Measurements from ENCODE around the gene CYP3A7. TPM values are rescaled to one million over a fixed set of nuclear protein-coding genes. Genes with fewer than 3 reads are reported as not detected.
"Not testable (repeated sequence)": the region's sequence is repeated elsewhere in the genome, so short reads cannot be mapped to it uniquely, and the experiment has no call there.

CYP3A7 gene
- polyA plus RNA-seq, 3 donors = not detected

DNA sequence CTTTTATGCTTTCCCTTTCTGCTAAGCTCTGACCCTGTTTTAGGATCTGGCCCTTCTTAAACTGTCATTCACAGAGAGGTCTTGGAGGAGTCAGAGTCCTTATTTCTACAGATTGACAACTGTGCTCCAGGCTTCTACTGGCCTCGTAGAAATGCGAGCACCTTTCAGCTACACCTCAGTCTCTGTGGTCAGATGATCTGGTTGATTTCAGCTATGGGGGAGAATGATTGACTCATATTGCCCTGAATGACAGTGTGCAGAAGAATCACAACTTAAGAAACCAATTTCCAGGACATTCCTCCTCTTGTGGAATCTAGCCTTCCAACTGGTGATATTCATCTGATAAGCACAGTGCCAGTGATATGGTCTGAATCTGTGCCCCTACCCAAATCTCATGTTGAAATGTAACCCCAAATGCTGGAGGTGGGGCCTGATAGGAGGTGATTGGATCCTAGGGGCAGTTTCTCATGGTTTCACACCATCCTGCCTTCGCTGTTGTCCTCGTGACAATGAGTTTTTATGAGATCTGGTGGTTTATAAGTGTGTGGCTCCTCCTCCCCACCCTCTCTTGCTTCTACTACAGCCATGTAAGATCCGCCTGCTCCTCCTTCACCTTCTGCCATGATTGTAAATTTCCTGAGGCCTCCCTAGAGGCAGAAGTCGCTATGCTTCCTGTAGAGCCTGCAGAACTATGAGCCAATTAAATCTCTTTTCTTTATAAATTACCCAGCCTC lies 14.0 kb upstream of the CYP3A7 start:
- peaks cover 14 to 34% (median 30%) of the 10 kb centered on the region in 3 donors for H3K27me3 Mint-ChIP-seq (ENCODE audit: low read depth in 3 of 3)
- TF ChIP-seq, protein P1, sequence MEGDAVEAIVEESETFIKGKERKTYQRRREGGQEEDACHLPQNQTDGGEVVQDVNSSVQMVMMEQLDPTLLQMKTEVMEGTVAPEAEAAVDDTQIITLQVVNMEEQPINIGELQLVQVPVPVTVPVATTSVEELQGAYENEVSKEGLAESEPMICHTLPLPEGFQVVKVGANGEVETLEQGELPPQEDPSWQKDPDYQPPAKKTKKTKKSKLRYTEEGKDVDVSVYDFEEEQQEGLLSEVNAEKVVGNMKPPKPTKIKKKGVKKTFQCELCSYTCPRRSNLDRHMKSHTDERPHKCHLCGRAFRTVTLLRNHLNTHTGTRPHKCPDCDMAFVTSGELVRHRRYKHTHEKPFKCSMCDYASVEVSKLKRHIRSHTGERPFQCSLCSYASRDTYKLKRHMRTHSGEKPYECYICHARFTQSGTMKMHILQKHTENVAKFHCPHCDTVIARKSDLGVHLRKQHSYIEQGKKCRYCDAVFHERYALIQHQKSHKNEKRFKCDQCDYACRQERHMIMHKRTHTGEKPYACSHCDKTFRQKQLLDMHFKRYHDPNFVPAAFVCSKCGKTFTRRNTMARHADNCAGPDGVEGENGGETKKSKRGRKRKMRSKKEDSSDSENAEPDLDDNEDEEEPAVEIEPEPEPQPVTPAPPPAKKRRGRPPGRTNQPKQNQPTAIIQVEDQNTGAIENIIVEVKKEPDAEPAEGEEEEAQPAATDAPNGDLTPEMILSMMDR (IDR thresholded peaks at IDR 0.05) = no peak

DNA sequence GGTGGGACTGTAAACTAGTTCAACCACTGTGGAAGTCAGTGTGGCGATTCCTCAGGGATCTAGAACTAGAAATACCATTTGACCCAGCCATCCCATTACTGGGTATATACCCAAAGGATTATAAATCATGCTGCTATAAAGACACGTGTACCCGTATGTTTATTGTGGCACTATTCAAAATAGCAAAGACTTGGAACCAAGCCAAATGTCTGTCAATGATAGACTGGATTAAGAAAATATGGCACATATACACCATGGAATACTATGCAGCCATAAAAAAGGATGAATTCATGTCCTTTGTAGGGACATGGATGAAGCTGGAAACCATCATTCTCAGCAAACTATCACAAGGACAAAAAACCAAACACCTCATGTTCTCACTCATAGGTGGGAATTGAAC lies 11.9 kb upstream of the CYP3A7 start:
- H3K4me3 ChIP-seq (replicated peaks in 1 of 3; ENCODE audit: low read depth in 2 of 3, low read length in 3 of 3); H3K4me1 Mint-ChIP-seq; intact Hi-C loops (cut with micrococcal nuclease); H3K36me3 ChIP-seq (replicated peaks in 1 of 2; ENCODE audit: control insufficient read depth in 1 of 2, insufficient read depth in 2 of 2, low read length in 2 of 2); H4K20me1 ChIP-seq (ENCODE audit: insufficient read depth, low read length); H3K9ac ChIP-seq (ENCODE audit: insufficient read depth, low read length, poor library complexity, severe bottlenecking); H3K27ac ChIP-seq (ENCODE audit: low read depth in 1 of 2, low read length in 2 of 2); H3K4me2 ChIP-seq (replicated peaks; ENCODE audit: extremely low read depth, low read length, poor library complexity, severe bottlenecking); H3K4me1 ChIP-seq (ENCODE audit: control insufficient read depth in 1 of 2, insufficient read depth in 2 of 2, low read length in 2 of 2); DNase-seq; H3K27ac Mint-ChIP-seq; H3K9me3 ChIP-seq (replicated peaks in 1 of 2; ENCODE audit: control insufficient read depth in 1 of 2, insufficient read depth in 1 of 2, low read length in 2 of 2); H2AFZ ChIP-seq (ENCODE audit: insufficient read depth, low read depth, low read length, poor library complexity, severe bottlenecking); H3K4me3 Mint-ChIP-seq; H3K79me2 ChIP-seq (ENCODE audit: insufficient read depth, low read length); H3K36me3 Mint-ChIP-seq: not testable (repeated sequence)
- H3K9me3 Mint-ChIP-seq = peaks cover 12 to 21% (median 15%) of the 10 kb centered on the region in 7 donors
- WGBS (ENCODE audit: insufficient coverage) = no CpG with 5 or more reads among the region's 3 CpGs
- peaks cover 3 to 20% (median 20%) of the 10 kb centered on the region in 3 donors for H3K27me3 Mint-ChIP-seq (ENCODE audit: low read depth in 3 of 3)
- H3K27me3 ChIP-seq (ENCODE audit: control insufficient read depth in 2 of 2, insufficient read depth in 2 of 2, low read length in 2 of 2) = peaks cover 10 to 16% of the 10 kb centered on the region in 2 donors

More for the DNA sequence above, 14.0 kb upstream of the CYP3A7 start:
- no peaks in the 10 kb centered on the region for H3K79me2 ChIP-seq (ENCODE audit: insufficient read depth, low read length)
- no peaks in the 10 kb centered on the region for H4K20me1 ChIP-seq (ENCODE audit: insufficient read depth, low read length)
- Mint-ChIP-seq H3K4me3 (no peak overlapping the region), H3K4me1 (no peaks in the 10 kb centered on the region), H3K36me3 (no peaks in the 10 kb centered on the region), H3K27ac (no peak overlapping the region), H3K9me3 (peaks cover 9 to 21% (median 14%) of the 10 kb centered on the region in 7 donors)
- no peaks in the 10 kb centered on the region for H3K4me1 ChIP-seq (ENCODE audit: control insufficient read depth in 1 of 2, insufficient read depth in 2 of 2, low read length in 2 of 2)
- intact Hi-C loops (cut with micrococcal nuclease) = no loop called here
- DNase-seq = no peak
- H2AFZ ChIP-seq (ENCODE audit: insufficient read depth, low read depth, low read length, poor library complexity, severe bottlenecking) = no peak overlapping the region
- no peak overlapping the region for H3K9ac ChIP-seq (ENCODE audit: insufficient read depth, low read length, poor library complexity, severe bottlenecking)
- no peak overlapping the region for H3K4me2 ChIP-seq (replicated peaks; ENCODE audit: extremely low read depth, low read length, poor library complexity, severe bottlenecking)
- no peaks in the 10 kb centered on the region for H3K36me3 ChIP-seq (replicated peaks in 1 of 2; ENCODE audit: control insufficient read depth in 1 of 2, insufficient read depth in 2 of 2, low read length in 2 of 2)
- no CpG with 5 or more reads among the region's 6 CpGs for WGBS (ENCODE audit: insufficient coverage)
- H3K27me3 ChIP-seq (ENCODE audit: control insufficient read depth in 2 of 2, insufficient read depth in 2 of 2, low read length in 2 of 2) = peaks cover 17 to 28% of the 10 kb centered on the region in 2 donors
- no peak overlapping the region for H3K4me3 ChIP-seq (replicated peaks in 1 of 3; ENCODE audit: low read depth in 2 of 3, low read length in 3 of 3)
- no peak overlapping the region for H3K27ac ChIP-seq (ENCODE audit: low read depth in 1 of 2, low read length in 2 of 2)
- no peaks in the 10 kb centered on the region for H3K9me3 ChIP-seq (replicated peaks in 1 of 2; ENCODE audit: control insufficient read depth in 1 of 2, insufficient read depth in 1 of 2, low read length in 2 of 2)

DNA sequence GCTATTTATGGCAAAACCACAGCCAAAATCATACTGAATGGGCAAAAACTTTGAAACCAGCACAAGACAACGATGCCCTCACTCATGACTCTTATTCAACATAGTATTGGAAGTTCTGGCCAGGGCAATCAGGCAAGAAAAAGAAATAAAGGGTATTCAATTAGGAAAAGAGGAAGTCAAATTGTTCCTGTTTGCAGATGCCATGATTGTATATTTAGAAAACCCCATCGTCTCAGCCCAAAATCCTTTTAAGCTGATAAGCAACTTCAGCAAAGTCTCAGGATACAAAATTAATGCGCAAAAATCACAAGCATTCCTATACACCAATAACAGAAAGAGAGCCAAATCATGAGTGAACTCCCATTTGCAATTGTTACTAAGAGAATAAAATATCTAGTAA lies 10.4 kb upstream of the CYP3A7 start:
- not testable (repeated sequence) for H3K27ac Mint-ChIP-seq

More for the DNA sequence above, 10.4 kb upstream of the CYP3A7 start:
- peaks cover 12 to 21% (median 15%) of the 10 kb centered on the region in 7 donors for H3K9me3 Mint-ChIP-seq
- H3K4me3 Mint-ChIP-seq; H3K4me3 ChIP-seq (replicated peaks in 1 of 3; ENCODE audit: low read depth in 2 of 3, low read length in 3 of 3); H3K79me2 ChIP-seq (ENCODE audit: insufficient read depth, low read length); H2AFZ ChIP-seq (ENCODE audit: insufficient read depth, low read depth, low read length, poor library complexity, severe bottlenecking); DNase-seq; intact Hi-C loops (cut with micrococcal nuclease); H3K27me3 ChIP-seq (ENCODE audit: control insufficient read depth in 2 of 2, insufficient read depth in 2 of 2, low read length in 2 of 2); H3K36me3 ChIP-seq (replicated peaks in 1 of 2; ENCODE audit: control insufficient read depth in 1 of 2, insufficient read depth in 2 of 2, low read length in 2 of 2); H3K4me2 ChIP-seq (replicated peaks; ENCODE audit: extremely low read depth, low read length, poor library complexity, severe bottlenecking); H3K9ac ChIP-seq (ENCODE audit: insufficient read depth, low read length, poor library complexity, severe bottlenecking); H3K9me3 ChIP-seq (replicated peaks in 1 of 2; ENCODE audit: control insufficient read depth in 1 of 2, insufficient read depth in 1 of 2, low read length in 2 of 2); H4K20me1 ChIP-seq (ENCODE audit: insufficient read depth, low read length); H3K36me3 Mint-ChIP-seq; H3K27ac ChIP-seq (ENCODE audit: low read depth in 1 of 2, low read length in 2 of 2): not testable (repeated sequence)
- peaks cover 15% of the 10 kb centered on the region for H3K4me1 Mint-ChIP-seq
- H3K27me3 Mint-ChIP-seq (ENCODE audit: low read depth in 3 of 3) = peaks cover 3 to 11% (median 10%) of the 10 kb centered on the region in 3 donors
- H3K4me1 ChIP-seq (ENCODE audit: control insufficient read depth in 1 of 2, insufficient read depth in 2 of 2, low read length in 2 of 2) = peaks cover 12 to 13% of the 10 kb centered on the region in 2 donors
- whole genome bisulfite sequencing (ENCODE audit: insufficient coverage) = no CpG with 5 or more reads among the region's 3 CpGs

All from CD14-positive monocyte (primary cell).